ENCODE measurements around the gene PTH1R. TPM values are rescaled to one million over a fixed set of nuclear protein-coding genes. Genes with fewer than 3 reads are reported as not detected.

Gene PTH1R
- total RNA-seq, 4 donors from 2014 or later: 2.1 to 26.8 (median 14.5) TPM

DNA sequence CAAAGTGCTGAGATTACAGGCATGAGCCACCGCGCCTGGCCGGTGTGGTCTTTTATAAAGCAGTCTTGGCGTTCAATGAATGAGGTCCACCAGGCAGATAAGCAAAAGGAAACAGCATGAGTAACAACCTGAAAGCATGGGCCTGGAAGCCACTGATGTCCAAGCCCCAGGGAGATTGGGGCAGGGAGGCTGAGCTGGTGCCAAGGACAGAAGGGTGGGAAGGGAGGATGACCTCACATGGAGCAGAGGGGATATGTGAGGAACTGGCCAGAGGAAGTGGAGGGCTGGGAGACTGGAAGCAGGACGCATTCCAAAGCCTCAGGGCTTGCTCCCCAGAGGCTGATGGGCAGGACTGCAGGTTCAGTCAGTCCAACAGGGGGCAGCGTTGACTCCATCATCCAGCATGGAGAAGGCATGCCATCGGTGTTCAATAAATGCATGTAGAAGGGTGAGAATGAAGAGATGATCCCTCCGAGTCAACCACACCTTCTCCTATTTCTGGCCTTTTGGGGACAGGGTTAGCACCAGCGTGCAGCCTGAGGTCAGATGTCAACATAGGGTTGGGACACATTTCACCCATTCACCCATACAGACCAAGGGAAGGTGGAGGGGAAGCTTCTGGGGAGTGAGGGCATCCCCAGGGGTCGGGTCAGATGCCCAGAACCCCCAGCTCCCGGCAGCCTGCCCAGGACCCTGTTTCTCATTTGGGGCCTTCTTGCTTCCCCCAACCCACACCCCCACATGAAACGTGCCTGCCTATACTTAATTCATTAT lies 29.1 kb upstream of the PTH1R start:
- Histone ChIP-seq H3K36me3 (no peaks in the 10 kb centered on the region), H3K27ac (replicated peaks in 1 of 4) (no peak overlapping the region), H3K4me1 (peaks cover 23 to 40% (median 27%) of the 10 kb centered on the region in 4 donors), H3K9me3 (no peaks in the 10 kb centered on the region), H3K4me3 (no peak overlapping the region), H3K27me3 (no peaks in the 10 kb centered on the region)
- no peak for DNase-seq (ENCODE audit: extremely low spot score)
- 71% methylated on average over 12 of the region's 12 CpGs for WGBS
- intact Hi-C loops (cut with DNase I): no loop called here
- TF ChIP-seq, protein P1, sequence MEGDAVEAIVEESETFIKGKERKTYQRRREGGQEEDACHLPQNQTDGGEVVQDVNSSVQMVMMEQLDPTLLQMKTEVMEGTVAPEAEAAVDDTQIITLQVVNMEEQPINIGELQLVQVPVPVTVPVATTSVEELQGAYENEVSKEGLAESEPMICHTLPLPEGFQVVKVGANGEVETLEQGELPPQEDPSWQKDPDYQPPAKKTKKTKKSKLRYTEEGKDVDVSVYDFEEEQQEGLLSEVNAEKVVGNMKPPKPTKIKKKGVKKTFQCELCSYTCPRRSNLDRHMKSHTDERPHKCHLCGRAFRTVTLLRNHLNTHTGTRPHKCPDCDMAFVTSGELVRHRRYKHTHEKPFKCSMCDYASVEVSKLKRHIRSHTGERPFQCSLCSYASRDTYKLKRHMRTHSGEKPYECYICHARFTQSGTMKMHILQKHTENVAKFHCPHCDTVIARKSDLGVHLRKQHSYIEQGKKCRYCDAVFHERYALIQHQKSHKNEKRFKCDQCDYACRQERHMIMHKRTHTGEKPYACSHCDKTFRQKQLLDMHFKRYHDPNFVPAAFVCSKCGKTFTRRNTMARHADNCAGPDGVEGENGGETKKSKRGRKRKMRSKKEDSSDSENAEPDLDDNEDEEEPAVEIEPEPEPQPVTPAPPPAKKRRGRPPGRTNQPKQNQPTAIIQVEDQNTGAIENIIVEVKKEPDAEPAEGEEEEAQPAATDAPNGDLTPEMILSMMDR (IDR thresholded peaks at IDR 0.05): peak in 1 of 3 experiments; percentile 29
- TF ChIP-seq POLR2A (IDR thresholded peaks at IDR 0.05; ENCODE audit: low read depth): no peak

DNA sequence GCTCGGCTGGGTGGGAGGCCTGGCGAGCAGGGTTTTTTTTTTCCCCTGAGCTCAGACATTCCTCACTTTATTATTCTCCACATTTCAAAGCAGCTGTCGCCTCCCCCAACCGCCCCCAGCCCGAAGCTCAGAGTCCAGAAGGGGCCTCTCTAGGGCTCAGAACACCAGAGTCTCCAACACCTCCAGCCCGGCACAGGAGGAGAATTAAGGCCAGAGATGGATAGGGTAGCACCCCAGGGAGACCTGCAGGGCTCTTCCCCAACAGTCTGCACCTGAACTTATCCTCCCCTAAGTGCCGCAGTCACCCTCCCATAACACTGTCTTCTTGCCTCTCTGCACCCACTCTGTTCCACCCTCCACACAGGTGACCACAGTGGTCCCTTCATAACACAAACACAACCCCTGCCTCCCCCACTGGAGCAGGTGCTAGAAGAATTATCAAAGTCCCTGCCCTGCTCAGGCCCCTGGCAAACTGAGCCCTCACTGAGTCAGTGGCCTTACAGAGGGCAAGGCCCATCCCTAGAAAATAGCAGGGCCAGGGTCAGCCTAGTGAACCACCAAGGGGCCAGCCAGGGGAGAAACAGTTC lies 28.4 kb upstream of the PTH1R start:
- TF ChIP-seq, protein P1 (IDR thresholded peaks at IDR 0.05): no peak
- no peak for TF ChIP-seq EP300 (IDR thresholded peaks at IDR 0.05)
- Histone ChIP-seq H3K27ac (replicated peaks in 1 of 4) (no peak overlapping the region), H3K36me3 (no peaks in the 10 kb centered on the region), H3K4me1 (peaks cover 23 to 40% (median 27%) of the 10 kb centered on the region in 4 donors), H3K4me3 (no peak overlapping the region), H3K27me3 (no peaks in the 10 kb centered on the region), H3K9me3 (no peaks in the 10 kb centered on the region)
- DNase-seq (ENCODE audit: extremely low spot score): no peak
- intact Hi-C loops (cut with DNase I): no loop called here
- 89% methylated on average over 7 of the region's 7 CpGs for WGBS

- no peak overlapping the region for H3K27ac ChIP-seq (replicated peaks in 1 of 4)
- no peaks in the 10 kb centered on the region for H3K9me3 ChIP-seq
Measured at GRCh38 chr3:46849686-46850467, 27.6 kb upstream of the PTH1R start.

GRCh38 chr3:46850468-46850779 lies 27.1 kb upstream of the PTH1R start:
- Histone ChIP-seq H3K27me3 (no peaks in the 10 kb centered on the region), H3K27ac (replicated peaks in 1 of 4) (no peak overlapping the region), H3K9me3 (no peaks in the 10 kb centered on the region), H3K4me1 (peaks cover 16 to 34% (median 19%) of the 10 kb centered on the region in 4 donors), H3K4me3 (no peak overlapping the region), H3K36me3 (no peaks in the 10 kb centered on the region)
- intact Hi-C loops (cut with DNase I): no loop called here
- TF ChIP-seq, protein P1 (IDR thresholded peaks at IDR 0.05): no peak
- TF ChIP-seq EP300 (IDR thresholded peaks at IDR 0.05): no peak
- no peak for TF ChIP-seq POLR2A (IDR thresholded peaks at IDR 0.05; ENCODE audit: low read depth)
- DNase-seq (ENCODE audit: extremely low spot score): no peak
- WGBS: 70% methylated on average over 1 of the region's 1 CpG

More at GRCh38 chr3:46849686-46850467, 27.6 kb upstream of the PTH1R start:
- WGBS: 87% methylated on average over 7 of the region's 7 CpGs
- intact Hi-C loops (cut with DNase I): no loop called here
- H3K4me1 ChIP-seq: peaks cover 21 to 40% (median 24%) of the 10 kb centered on the region in 4 donors
- DNase-seq (ENCODE audit: extremely low spot score): no peak
- H3K36me3 ChIP-seq: no peaks in the 10 kb centered on the region
- no peak overlapping the region for H3K4me3 ChIP-seq
- no peaks in the 10 kb centered on the region for H3K27me3 ChIP-seq
- TF ChIP-seq POLR2A (IDR thresholded peaks at IDR 0.05; ENCODE audit: low read depth) (no peak), POLR2AphosphoS5 (IDR thresholded peaks at IDR 0.05) (no peak), EP300 (IDR thresholded peaks at IDR 0.05) (no peak)
- TF ChIP-seq, protein P1 (IDR thresholded peaks at IDR 0.05): no peak

Measured in esophagus muscularis mucosa (tissue), 4 donors.